ENCODE data around the gene MRPS34.
"Not testable (repeated sequence)": the region's sequence is repeated elsewhere in the genome, so short reads cannot be mapped to it uniquely, and the experiment has no call there.

Gene MRPS34

DNA sequence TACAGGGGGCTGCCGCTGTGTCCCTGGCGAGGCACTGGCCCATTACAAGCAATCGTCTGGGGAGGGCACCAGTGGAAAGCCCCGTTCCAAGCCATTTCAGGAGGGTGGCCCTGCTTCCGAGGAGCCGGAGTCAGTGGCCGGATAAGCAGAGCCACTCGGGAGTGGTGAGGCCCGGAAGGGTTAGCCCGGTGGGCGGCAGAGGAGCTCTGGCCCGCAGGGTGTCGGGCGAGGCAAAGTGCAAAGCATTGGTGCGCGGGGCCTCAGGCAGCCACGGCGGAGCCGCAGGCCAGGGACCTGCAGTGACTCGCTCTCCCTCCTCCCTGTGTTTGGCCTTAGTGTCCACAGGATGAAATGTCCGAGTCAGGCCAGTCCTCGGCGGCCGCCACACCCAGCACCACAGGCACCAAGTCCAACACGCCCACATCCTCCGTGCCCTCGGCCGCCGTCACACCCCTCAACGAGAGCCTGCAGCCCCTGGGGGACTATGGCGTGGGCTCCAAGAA, 26.2 kb downstream of the MRPS34 start:
- no peak for DNase-seq

DNA sequence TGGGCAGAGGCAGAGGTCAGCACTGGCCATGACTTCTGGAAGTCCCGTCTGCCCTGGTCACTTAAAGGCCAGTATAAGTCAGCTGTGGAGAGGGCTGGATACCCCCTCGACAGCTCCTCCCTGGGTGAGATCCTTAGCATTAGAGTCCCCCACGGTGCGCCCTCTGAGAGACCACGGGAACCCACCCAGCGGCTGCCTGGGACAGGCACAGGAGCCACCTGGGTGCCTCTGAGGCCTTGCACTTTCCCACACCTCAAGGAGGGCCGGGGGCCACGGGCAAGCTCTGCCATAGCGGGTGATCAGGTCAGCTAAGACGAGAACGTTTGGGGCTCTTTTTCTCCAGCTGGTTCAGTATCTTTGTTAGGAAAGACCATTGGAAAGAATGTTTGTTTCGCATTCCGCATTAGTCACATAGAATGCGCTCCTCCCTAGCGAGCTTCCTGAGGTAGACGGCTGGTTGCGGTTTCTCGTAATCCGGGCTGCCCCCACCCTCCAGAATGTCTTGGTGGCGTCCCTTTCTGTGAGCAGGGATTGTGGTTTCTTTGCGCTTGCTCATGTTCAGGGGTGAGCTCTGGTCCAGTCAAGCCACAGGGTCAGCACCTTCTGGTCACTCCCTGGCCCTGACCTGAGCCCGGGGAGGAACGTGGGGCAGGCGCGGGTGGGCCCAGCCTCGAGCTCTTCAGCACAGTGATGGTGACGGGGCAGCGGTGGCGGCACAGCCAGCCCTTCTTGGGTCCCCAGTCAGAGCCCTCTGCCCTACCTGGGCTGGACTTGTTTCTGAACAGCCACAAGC, 26.8 kb downstream of the MRPS34 start:
- no peak for DNase-seq

DNA sequence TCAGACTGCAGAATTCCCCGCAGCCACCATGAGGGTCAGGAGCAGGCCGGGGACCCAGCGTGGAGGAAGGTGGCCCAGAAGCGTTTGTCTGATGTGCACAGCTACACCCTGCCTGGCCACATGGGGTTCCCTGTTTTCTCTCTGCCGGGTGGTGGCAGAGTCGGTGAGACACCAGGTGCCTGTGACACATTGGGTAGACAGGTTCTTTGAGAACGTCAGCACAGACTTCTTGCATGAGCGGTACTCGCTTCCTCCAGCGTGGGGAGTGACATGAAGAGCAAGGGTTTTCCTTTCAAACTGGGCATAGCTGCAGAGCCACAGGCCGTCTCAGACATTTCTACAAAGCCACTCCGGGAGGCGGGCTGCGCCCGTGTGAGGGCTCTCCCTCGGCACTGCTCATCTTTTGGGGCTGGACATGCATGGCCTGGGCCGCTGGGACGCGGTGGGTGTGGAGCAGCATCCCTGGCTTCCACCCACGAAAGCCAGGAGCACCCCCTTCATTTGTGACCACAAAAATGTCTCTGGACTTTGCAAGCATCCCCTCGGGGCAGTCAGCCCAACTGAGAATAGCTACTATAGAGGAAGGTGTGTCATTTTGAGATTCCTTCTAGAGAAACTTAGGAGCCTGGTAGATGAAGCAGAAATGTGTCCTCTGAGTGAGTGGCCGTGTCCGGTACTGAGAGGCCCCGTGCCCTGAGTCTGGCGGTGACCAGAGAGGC, 27.6 kb downstream of the MRPS34 start:
- no peak for DNase-seq

DNA sequence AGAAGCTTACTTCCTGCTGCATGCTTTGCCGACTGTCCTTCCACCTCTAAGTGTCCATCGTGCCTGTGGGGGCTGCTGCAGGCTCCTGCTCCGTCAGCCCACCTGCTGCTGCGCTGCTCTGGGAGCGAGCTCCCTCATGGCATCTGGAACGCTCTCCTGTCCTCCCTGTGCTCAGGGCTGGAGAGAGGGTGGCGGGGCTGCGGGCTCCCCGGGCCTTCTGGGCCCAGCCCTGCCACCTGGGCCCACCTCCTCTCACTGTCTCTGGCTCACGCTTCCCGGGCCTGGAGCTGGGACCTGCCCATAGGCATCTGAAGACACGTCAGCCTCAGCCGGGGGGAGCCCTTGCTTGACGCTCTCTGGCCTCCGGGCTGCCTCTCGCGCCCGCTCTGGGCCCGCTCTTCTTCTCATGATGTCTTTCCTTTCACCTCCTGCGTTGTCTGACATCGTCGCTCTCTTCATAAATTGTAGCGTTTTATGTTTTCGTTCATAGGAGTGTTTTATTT, 28.5 kb downstream of the MRPS34 start:
- DNase-seq: no peak

DNA sequence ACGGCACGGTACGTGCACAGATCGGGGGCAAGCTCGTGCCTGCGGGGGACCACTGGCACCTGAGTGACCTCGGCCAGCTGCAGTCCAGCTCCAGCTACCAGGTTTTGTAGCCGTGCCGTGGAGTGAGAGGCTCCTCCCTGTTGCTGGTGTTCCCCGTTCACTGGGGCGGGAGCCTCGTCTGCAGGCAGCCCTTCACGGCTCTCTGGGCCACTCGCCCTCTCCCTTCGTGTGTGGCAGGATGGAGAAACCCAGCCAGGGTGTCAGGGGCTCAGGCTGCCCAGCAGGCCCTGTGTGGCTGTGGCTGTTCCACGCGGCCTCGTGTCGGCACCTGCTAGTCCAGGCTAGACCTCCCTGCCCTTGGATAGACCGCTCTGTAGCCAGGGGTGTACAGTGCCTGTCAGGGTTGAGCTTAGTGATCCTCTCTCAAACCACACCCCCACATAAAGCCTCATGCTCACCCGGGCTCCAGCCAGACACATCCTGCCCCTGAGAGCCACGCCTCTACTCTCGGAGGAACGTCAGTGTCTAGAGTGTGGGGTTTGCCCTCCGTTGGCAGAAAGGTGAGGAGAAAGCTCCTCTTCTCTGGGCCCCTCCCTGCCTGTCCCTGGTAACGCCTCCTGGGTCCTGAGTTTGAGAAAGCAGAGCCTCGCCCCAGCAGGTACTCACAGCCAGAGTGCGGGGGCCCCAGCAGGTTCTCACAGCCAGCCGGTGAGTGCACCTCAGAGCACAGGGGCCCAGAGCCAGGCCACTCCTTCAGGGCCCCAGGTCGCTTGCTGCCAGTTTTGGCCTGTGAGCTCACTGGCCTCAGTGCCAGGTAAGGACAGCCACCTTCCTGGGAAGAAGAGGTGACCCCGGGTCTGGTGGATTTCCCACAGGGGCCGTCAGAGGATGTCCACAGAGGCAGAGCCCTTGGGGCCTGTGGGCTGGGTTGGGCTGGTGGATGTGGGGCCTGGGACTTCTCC, 29.3 kb downstream of the MRPS34 start:
- no peak for DNase-seq

DNA sequence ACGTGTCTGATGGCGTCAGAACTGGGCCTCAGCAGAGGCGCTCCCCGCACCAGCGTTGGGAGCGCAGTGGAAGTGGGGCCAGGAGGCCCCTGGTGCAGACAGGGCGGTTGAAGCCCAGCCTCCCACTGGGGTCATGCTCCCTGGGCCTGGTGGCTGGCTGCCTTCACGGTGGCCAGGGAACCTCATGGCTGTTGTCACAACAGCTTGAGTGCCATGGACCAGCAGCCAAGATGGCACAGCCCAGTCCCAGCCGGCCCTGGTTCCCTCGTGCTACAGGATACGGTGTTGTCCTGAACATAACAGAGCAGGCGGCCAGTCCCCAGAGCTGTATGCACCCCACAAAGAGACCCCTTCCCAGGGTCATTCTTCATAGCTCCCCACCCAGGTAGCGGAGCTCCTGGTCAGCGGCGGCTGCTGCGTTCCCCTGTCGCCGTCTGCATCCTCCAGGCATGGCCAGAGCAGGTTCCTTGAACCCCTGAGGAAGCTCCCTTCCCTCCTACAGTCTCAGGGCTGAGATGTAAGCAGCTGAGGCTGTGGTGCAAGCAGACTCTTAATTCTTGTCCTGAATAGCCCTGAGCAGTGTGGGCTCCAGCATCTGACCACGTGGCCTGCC, 31.3 kb downstream of the MRPS34 start:
- DNase-seq: no peak

DNA sequence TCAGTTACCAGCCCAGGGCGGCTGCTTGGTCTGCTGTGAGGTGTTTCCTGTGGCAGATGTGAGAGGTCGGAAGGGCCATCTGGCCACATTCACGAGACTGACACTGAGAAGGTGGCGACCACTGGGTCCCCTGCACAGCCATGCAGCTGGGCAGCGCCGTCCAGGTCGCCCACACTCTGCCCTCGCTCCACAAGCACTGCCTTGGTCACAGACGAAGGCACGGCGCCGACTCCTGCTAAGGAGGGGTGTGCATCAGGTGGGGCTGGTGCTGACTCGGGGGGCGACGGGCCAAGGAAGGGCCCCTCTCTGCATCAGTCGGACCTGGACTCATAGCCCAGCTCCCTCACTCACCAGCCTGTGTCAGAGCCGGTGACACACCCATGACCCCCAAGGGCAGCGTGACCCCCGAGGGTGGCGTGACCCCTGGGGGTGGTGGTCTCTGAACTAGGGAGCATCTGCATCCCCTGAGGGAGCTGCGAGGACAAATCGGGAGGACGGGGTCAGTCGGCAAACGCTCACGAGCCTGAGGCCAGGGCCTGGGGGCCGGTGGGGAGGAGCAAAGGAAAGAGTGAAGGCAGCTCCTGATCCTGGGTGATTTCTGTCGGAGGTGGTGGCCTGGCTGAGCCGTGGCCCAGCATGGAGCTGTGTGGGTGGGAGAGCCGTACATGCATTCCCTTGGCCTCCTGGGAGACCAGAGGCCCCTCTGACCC, 32.0 kb downstream of the MRPS34 start:
- DNase-seq: no peak

DNA sequence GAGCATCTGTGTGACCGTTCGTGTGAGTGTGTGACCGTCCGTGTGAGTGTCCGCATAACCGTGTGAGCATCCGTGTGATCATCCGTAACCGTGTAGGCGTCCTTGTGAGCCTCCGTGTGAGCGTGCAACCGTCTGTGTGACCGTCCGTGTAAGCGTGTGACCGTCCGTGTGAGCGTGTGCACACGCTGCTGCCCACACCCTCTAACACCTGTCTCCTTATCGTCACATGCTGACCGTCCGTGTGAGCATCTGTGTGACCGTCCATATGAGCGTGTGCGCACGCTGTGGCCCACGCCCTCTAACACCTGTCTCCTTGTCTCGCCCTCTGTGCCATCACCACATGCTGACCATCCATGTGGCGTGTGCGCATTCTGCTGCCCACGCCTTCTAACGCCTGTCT, 32.7 kb downstream of the MRPS34 start:
- DNase-seq: no peak

DNA sequence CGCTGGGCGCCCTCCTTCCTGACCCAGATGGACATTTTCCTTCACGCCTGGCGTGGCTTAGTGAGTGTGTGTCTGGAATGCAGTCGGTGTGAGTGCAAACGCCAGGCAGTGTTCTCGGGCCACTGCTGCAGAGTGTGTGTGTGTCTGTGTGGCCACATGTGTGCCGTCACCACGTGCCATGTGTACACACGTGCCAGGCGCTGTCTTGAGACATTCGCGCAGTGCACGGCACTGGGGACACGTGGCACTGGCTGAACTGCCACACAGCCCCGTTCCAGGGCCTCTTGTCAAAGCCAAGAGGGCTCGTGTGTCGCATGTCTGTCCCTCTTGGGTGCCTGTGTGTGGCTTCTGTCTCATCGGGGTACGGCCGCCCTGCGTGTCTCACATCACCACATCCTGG, 38.1 kb downstream of the MRPS34 start:
- DNase-seq: no peak

DNA sequence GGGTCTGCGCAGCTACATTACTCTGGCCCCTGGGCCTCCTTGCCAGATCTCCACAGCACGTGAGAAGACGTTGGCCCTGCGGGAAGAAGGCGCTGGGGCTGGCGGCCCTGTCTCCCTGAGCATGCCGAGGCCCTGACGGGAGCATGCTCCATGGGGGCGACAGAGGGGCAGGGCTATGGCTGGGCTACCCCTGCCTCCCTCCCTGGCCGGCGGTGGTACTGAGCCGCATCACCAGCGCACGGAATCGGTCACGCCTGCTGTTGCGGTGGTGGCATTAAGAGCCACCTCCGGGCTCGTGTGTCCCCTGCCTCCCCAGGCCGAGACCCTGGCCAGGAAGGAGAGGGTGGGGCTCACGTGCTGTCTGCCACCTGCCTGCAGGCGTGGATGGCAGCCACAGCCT, 38.8 kb downstream of the MRPS34 start:
- DNase-seq: no peak

DNA sequence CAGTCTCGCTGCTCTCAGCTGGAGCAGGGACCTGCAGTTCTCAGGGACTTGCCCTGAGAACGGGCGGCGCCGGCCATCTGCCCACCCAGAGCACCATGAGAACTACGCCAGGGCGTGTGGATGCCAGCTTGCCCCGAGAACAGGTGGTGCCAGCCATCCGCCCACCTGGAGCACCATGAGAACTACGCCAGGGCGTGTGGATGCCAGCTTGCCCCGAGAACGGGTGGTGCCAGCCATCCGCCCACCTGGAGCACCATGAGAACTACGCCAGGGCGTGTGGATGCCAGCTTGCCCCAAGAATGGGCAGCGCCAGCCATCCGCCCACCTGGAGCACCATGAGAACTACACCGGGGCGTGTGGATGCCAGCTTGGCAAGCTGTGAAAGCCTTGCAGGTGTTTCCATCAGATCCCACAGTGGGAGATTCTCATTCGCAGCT, 40.4 kb downstream of the MRPS34 start:
- DNase-seq: not testable (repeated sequence)

DNA sequence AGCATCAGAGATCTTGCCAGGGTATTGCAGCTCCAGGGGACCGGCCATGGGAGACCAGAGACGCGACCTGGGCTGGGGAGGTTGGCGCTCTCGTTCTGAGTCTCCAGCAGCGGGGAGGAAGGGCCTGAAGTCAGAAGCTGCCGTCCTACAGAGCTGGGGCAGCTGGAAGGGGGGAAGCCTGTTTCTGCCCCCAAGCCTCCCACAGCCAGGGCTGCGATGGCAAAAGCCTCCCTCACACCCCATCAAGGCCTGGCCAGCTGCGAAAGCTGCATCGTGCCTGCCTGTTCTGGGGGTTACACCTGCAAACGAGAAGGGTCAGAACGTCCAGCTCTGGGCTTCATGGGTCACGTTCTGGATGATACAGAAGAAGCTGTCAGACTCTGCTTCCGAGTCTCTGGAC, 40.9 kb downstream of the MRPS34 start:
- DNase-seq: no peak

DNA sequence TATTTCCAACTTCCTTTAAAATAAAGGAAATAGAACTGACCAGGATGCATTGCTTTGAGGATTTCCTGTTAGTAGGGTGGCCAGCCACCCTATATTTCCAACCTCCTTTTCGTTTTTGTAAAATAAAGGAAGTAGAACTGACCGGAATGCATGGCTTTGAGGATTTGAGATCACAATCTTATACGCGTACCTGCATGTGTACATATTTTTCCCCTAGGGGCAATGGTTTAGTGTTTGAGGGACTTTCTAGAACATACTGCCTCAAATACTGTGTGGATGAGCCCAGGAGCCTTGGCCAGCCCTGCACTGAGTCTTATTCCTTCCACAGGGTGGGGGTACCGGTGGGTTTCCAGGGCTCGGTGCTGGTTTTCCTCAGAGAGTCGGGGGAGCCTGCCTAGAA, 41.3 kb downstream of the MRPS34 start:
- DNase-seq: no peak

DNA sequence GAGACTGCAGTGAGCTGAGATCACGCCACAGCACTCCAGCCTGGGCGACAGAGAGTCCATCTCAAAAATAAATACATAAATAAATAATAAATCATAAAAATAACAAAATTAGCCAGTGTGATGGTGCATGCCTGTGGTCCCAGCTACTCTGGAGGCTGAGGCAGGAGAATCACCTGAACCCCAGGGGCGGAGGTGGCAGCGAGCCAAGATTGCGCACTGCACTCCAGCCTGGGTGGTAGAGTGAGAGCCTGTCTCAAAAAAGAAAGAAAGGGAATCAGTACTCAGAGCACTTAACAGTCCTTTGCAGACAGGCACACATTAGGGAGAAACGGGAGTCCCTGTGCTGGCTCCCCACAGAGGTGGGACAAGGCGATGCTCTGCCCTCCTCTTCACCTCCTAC, 41.9 kb downstream of the MRPS34 start:
- no peak for DNase-seq

DNA sequence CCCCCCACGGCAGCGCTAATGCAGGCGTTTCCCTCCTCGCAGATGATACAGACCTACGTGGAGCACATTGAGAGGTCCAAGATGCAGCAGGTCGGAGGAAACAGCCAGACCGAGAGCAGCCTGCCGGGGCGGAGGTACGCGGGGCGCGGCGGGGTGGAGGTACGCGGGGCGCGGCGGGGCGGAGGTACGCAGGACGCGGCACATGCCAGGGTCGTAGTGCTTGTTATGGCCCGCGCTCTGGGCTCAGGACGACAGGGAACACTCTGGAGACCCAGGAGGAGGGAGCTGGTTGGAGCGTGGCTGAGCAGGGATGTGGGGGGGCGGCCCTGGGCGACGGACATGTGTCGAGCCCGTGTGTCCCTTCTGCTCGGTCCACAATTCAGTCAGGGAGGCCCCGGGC, 43.5 kb downstream of the MRPS34 start:
- DNase-seq: no peak

DNA sequence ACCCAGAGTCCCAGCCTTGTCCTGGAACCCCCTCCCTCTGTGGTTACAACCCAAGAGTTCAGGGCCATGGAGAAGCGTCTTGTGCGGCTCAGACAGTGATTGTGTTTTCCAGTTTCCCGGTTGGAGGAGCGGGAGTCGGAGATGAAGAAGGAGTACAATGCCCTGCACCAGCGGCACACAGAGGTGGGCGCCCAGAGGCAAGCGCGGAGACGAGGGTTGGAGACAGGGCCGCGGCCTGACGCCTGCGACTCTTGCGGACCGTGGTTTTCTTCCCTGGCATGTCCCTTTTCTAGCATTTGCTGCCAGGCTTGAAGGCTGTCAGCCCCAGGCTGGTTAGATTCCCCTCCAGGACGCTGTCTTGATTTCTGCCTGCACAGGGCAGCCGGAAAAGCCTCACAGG, 43.9 kb downstream of the MRPS34 start:
- DNase-seq: no peak

DNA sequence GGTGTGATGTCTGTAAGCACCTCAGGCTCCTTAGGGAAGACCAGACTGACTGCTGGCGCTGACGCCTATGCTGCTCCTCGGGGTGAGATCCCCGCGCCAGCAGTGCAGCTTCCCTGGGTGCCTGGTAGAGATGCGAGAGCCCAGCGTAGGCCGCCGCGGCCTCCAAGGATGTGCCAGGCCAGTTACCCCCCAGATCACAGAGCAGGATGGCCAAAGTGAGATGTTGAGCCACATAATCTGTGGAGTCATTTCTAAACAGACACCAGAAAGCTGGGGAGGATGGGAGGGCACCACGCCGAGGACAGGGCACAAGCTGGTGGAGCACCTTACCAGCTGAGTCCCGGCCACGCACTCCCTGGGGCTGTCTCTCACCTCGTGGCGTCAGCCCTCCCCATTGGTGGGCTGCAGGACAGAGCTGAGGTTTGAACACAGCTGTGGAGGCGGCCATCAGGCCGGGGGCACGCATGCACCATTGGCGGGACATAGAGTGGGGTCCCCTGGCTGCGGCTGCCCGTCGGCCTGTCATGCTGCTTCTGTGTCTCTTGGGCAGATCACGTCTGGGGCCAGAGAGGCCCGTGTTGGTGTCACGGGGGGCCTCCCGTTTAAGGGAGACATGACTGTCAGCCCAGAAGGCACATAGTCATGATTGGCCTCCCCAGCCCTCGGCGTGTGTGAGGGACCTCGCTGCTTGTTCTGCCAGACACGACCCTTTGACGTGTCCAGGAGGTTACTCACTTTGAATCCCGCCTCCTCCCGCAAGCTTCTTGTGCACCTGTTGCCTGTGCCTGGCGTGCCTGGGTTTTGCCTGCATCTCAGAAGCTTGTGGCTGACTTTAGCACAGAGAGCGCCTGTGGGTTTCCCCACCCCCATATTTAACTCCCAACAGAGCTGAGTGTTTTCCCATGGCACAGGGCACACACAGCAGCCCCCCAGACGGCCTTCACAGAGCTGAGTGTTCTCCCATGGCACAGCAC, 45.0 kb downstream of the MRPS34 start:
- no peak for DNase-seq

DNA sequence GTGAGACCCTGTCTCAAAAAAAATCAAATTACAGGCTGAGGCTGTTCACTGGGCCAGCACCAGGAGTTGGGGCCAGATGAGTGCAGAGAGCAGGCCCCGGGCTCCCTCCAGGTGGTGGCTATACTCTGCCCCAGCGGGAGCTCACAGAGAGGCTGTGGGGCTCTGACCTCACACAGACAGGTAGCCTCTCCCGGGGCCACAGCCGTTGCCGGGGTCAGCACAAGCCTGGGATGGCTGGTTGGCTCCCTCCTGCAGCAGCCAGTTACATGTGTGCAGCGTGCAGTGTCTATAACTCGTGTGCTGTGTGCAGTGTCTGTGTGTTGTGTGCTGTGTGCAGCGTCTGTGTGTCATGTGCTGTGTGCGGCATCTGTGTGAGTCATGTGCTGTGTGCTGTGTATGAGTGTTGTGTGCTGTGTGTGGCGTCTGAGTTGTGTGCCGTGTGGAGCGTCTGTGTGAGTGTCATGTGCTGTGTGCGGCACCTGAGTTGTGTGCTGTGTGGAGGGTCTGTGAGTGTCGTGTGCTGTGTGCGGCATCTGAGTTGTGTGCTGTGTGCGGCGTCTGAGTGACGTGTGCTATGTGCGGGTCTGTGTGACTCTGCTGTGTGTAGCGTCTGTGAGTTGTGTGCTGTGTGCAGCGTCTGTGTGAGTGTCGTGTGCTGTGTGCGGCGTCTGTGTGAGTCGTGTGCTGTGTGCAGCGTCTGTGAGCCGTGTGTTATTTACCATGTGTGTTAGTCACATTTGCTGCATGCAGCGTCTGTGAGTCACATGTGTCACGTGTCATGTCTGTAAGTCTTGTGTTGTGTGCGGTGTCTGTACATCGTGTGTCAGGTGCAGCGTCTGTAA, 46.1 kb downstream of the MRPS34 start:
- DNase-seq: no peak

DNA sequence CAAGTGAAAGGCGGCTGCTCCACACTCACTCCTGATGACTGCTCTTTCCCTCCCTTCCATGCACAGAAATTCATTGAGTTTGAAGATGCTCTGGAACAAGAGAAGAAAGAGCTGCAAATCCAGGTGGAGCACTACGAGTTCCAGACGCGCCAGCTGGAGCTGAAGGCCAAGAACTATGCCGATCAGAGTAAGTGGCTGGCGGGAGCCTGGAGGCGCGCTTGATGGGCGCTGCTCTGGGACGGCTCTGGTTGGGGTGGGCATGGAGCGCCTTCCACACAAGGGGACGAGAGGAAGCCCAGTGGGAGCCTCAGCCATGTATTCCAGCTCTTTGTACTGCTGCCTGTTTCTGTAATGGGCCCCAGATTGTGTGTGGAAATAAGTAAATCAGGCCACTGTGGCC, 48.4 kb downstream of the MRPS34 start:
- no peak for DNase-seq

All from SHP77 treated with DMSO at 0.1 percent for 48 hours (cell line).